Colonic mucosa (tissue), 4 donors: Measurements from ENCODE around the gene SFRP5. TPM values are rescaled to one million over a fixed set of nuclear protein-coding genes. Genes with fewer than 3 reads are reported as not detected.

Source experiments
- DNase-seq: peaks from one replicate; pipeline ENCODE4 v3.0.0-alpha.2; 2020
- H3K27ac ChIP-seq: fragments of 200-600 bp; one replicate; pipeline ENCODE4 v1.8.0; 2021
- H3K27me3 ChIP-seq: fragments of 200-600 bp; one replicate; pipeline ENCODE4 v1.8.0; 2021
- H3K36me3 ChIP-seq: fragments of 200-600 bp; one replicate; pipeline ENCODE4 v1.8.0; 2021
- H3K4me1 ChIP-seq: fragments of 200-600 bp; one replicate; pipeline ENCODE4 v1.8.0; 2021; ENCODE audit warnings: mild to moderate bottlenecking
- H3K4me3 ChIP-seq: fragments of 200-600 bp; one replicate; pipeline ENCODE4 v1.8.0; 2021
- H3K9ac ChIP-seq, 2 donors: one replicate each; pipeline ENCODE4 v1.7.0; 2013; ENCODE audit warnings: control low read depth in 2 of 2, low read depth in 2 of 2, low read length in 2 of 2
- H3K9me3 ChIP-seq: fragments of 200-600 bp; one replicate; pipeline ENCODE4 v1.8.0; 2021
- intact Hi-C: fragments of 100-400 bp; cut with DNase I; formaldehyde crosslinking; loops from one replicate; pipeline ENCODE4 v1.14.1; 2022
- total RNA-seq, 2 donors: library from RNA; stranded (reverse); fragmentation: NEBNext Ultra II Directional in 1 of 2; extraction: Animal tissue kit (Norgen Biotek cat#: 25700) in 1 of 2; gene quantifications; one replicate each; pipeline ENCODE4 v1.2.1, GENCODE V29; 2021
- TF ChIP-seq, protein P1 (sequence below): fragments of 200-600 bp; IDR thresholded peaks from one replicate; pipeline ENCODE4 v1.8.0; 2022; ENCODE audit warnings: antibody characterized with exemption, mild to moderate bottlenecking
- donor health status: healthy.
- donor health status: DM: no; HTN: no; CAD: no.
- donor health status: DM: no; HTN: no; CAD: no.

Gene SFRP5
- total RNA-seq, 2 donors from 2014 or later, result 0.57 to 1.2 TPM

- Histone ChIP-seq H3K27me3 (no peaks in the 10 kb centered on the region), H3K9ac (no peak overlapping the region), H3K36me3 (peaks cover 12% of the 10 kb centered on the region), H3K4me1 (peaks cover 10% of the 10 kb centered on the region), H3K9me3 (no peaks in the 10 kb centered on the region), H3K27ac (no peak overlapping the region), H3K4me3 (no peak overlapping the region)
- no peak for DNase-seq
- TF ChIP-seq, protein P1, sequence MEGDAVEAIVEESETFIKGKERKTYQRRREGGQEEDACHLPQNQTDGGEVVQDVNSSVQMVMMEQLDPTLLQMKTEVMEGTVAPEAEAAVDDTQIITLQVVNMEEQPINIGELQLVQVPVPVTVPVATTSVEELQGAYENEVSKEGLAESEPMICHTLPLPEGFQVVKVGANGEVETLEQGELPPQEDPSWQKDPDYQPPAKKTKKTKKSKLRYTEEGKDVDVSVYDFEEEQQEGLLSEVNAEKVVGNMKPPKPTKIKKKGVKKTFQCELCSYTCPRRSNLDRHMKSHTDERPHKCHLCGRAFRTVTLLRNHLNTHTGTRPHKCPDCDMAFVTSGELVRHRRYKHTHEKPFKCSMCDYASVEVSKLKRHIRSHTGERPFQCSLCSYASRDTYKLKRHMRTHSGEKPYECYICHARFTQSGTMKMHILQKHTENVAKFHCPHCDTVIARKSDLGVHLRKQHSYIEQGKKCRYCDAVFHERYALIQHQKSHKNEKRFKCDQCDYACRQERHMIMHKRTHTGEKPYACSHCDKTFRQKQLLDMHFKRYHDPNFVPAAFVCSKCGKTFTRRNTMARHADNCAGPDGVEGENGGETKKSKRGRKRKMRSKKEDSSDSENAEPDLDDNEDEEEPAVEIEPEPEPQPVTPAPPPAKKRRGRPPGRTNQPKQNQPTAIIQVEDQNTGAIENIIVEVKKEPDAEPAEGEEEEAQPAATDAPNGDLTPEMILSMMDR, result no peak
- intact Hi-C loops, result no loop called here
Measured at GRCh38 chr10:97740613-97741012, 31.2 kb downstream of the SFRP5 start.

GRCh38 chr10:97738616-97739015 is 33.2 kb downstream of the SFRP5 start:
- H3K27me3 ChIP-seq, result no peaks in the 10 kb centered on the region
- no peak overlapping the region for H3K9ac ChIP-seq
- peaks cover 10% of the 10 kb centered on the region for H3K4me1 ChIP-seq
- TF ChIP-seq, protein P1, result no peak
- no peak overlapping the region for H3K4me3 ChIP-seq
- no peaks in the 10 kb centered on the region for H3K9me3 ChIP-seq
- intact Hi-C loops, result loop anchor here (10.0 kb wide), 1 partner anchor 64 kb away; no protein-coding TSS in a partner anchor
- no peak for DNase-seq
- H3K36me3 ChIP-seq, result peaks cover 7% of the 10 kb centered on the region
- no peak overlapping the region for H3K27ac ChIP-seq

GRCh38 chr10:97737770-97738265 is 34.0 kb downstream of the SFRP5 start:
- TF ChIP-seq, protein P1, result no peak
- Histone ChIP-seq H3K27ac (peak overlapping the region; percentile 93), H3K4me3 (peak overlapping the region; percentile 93), H3K9me3 (no peaks in the 10 kb centered on the region), H3K27me3 (no peaks in the 10 kb centered on the region), H3K4me1 (peaks cover 10% of the 10 kb centered on the region), H3K36me3 (peaks cover 3% of the 10 kb centered on the region), H3K9ac (peak overlapping the region; percentile 94 to 97)
- DNase-seq, result no peak
- intact Hi-C loops, result loop anchor here (10.0 kb wide), 1 partner anchor 63 kb away; no protein-coding TSS in a partner anchor

- H3K27ac ChIP-seq, result peak within 1 kb of the TSS; percentile 93
- peaks cover 10% of the 10 kb centered on the region for H3K4me1 ChIP-seq
- H3K27me3 ChIP-seq, result no peaks in the 10 kb centered on the region
- no peaks in the 10 kb centered on the region for H3K36me3 ChIP-seq
- intact Hi-C loops, result loop anchor here (10.0 kb wide), 1 partner anchor 62 kb away; no protein-coding TSS in a partner anchor
- peak within 1 kb of the TSS; percentile 93 for H3K4me3 ChIP-seq
- no peaks in the 10 kb centered on the region for H3K9me3 ChIP-seq
- peak within 1 kb of the TSS; percentile 94 to 97 for H3K9ac ChIP-seq
- peak; percentile 97 for DNase-seq
- TF ChIP-seq, protein P1, result no peak
Measured at GRCh38 chr10:97736902-97737769, 34.7 kb downstream of the SFRP5 start, which contains the start of gene ZFYVE27. Gene ZFYVE27 (plus strand): TSS chr10:97737128. CDS start chr10:97738478, 1,350 bp downstream.

GRCh38 chr10:97736403-97736901 is 35.3 kb downstream of the SFRP5 start:
- intact Hi-C loops, result loop anchor here (10.0 kb wide), 1 partner anchor 62 kb away; no protein-coding TSS in a partner anchor
- peak overlapping the region in 1 of 2 donors; percentile 94 for H3K9ac ChIP-seq

More at GRCh38 chr10:97736403-97736901, 35.3 kb downstream of the SFRP5 start:
- DNase-seq, result no peak
- no peaks in the 10 kb centered on the region for H3K36me3 ChIP-seq
- peak overlapping the region; percentile 93 for H3K27ac ChIP-seq
- TF ChIP-seq, protein P1, result no peak
- peaks cover 10% of the 10 kb centered on the region for H3K4me1 ChIP-seq
- H3K4me3 ChIP-seq, result peak overlapping the region; percentile 93
- H3K27me3 ChIP-seq, result no peaks in the 10 kb centered on the region
- no peaks in the 10 kb centered on the region for H3K9me3 ChIP-seq
